Gastrocnemius medialis (tissue), 4 donors: ENCODE results near the gene GSTM1.

Experiments used
- POLR2A ChIP-seq, 2 donors: fragments of 450-650 bp; IDR thresholded peaks; one replicate each; pipeline ENCODE4 v1.6.1; 2017; ENCODE audit warnings: antibody characterized with exemption in 2 of 2, mild to moderate bottlenecking in 2 of 2, moderate library complexity in 2 of 2
- TF ChIP-seq, protein P1 (sequence below), 5 experiments: fragments of 450-650 bp in 3 of 5; fragments of 200-600 bp in 2 of 5; sonication (generic) in 2 of 5; IDR thresholded peaks in 4 of 5; conservative IDR thresholded peaks in 1 of 5; 1 replicate in 4 of 5; 2 replicates in 1 of 5; pipeline ENCODE4 v1.5.1; 2016 to 2019; ENCODE audit warnings: antibody characterized with exemption in 5 of 5, mild to moderate bottlenecking in 3 of 5, moderate library complexity in 3 of 5

DNA sequence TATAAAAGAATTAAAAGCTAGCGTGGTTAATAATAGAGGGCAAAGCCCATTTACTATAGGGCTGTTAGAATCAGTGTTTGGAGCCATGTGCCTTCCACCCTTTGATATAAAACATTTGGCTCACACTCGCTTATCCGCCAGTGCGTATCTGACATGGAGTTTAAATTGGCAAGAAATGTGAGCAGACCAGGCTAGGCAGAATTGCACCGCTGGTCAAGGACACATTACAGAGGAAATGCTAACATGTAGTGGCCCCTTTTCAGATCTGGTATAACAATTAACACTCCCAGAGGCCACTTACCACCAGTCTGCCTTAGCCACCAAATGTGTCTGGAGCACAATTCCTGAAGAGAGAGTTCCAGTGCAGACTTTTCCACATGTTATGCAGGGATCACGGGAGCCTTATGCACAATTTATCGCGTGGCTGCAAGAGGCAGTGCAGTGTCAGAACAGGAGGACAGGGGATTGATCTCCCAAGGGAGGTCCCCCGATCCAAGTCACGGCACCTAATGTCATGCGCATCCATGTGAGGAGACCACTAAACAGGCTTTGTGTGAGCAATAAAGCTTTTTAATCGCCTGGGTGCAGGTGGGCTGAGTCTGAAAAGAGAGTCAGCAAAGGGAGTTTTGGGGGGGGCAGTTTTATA, 39.2 kb downstream of the GSTM1 start:
- no peak for TF ChIP-seq POLR2A (IDR thresholded peaks at IDR 0.05)
- TF ChIP-seq, protein P1, sequence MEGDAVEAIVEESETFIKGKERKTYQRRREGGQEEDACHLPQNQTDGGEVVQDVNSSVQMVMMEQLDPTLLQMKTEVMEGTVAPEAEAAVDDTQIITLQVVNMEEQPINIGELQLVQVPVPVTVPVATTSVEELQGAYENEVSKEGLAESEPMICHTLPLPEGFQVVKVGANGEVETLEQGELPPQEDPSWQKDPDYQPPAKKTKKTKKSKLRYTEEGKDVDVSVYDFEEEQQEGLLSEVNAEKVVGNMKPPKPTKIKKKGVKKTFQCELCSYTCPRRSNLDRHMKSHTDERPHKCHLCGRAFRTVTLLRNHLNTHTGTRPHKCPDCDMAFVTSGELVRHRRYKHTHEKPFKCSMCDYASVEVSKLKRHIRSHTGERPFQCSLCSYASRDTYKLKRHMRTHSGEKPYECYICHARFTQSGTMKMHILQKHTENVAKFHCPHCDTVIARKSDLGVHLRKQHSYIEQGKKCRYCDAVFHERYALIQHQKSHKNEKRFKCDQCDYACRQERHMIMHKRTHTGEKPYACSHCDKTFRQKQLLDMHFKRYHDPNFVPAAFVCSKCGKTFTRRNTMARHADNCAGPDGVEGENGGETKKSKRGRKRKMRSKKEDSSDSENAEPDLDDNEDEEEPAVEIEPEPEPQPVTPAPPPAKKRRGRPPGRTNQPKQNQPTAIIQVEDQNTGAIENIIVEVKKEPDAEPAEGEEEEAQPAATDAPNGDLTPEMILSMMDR (IDR thresholded peaks at IDR 0.05 in 4 of 5, conservative IDR thresholded peaks at IDR 0.05 in 1 of 5): no peak
